GM18508 (cell line): ENCODE results near the gene CEP72.
"Not testable (repeated sequence)": the region's sequence is repeated elsewhere in the genome, so short reads cannot be mapped to it uniquely, and the experiment has no call there.

Experiments
- ATAC-seq: cut with Tn5 transposase; IDR thresholded peaks from one replicate; pipeline ENCODE4 v1.9.1; 2021; ENCODE audit warnings: moderate number of reproducible peaks; ENCODE audit not compliant: insufficient read depth, unreplicated experiment

Gene CEP72

DNA sequence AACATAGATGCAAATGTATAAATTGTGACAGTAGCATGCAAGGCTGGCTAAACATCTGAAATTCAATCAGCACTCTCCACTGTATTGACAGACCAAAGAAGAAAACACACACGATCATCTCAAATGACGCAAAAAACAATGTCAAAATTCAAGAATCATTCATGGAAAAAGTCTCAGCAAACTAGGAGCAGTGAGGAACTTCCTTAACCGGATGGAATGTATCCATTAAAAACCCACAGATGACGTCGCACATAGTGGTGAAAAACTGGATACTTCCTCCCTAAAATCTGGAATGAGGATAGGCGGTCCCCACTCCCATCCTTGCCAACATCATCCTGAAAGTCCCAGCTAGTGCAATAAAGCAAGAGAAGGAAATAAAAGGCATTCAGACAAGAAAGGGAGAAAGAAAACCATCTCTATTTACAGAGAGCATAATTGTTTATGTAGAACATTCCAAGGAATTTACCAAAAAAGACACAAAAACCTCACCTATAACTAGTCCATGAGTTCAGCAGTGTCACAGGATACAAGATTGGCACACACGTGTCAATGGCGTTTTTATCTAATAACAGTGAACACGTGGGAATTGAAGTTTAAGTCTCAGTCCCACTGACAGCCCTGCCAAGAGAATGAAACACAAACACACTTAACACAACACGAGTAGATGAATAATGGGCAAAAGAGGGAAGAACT is 14.1 kb upstream of the CEP72 start:
- no peak for ATAC-seq

DNA sequence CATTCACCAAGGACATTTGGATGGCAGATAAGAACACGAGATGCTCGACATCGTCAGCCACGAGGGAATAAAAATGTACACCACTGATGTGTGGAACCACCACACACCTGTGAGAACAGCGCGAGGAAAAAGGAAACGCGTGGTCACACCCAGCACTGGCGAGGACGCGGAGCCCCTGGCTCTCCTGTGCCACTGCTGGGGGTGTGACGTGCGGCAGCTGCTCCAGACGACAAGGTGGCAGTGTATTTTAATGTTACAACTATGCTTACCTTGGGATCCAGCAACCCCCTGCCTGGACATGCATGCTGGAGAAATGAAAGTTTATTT is 13.6 kb upstream of the CEP72 start:
- ATAC-seq: no peak

DNA sequence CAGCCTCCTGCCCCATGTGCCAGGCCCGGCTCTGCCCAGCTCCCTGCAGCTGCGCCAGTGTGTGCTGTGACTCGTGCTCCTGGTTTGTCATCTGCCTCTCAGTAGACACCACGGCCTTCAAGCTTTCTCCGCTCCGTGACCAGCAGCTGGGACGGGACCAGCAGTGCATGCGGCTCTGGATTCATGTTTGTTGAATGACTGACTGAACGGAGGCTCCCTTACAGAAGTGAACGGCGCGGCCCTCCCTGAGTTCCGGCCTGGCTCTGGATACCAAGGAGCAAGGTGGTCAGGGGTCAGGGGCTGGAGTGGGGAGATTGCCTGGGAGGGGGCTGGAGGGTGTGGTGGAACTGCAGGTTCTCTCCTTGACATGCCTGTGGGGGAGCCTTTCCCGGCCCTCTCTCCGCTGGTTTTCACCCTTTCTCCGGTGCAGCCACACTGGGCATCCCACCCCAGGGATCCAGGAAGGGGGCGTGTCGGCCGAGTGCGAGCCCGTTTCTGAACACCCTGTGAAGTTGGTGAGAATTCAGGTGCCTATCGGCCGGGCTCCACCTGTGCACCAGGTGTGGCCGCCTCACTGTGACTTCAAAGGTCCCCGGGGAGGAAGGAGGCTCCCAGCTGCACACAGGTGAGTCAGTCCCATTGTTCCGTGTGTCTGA is 11.1 kb upstream of the CEP72 start:
- no peak for ATAC-seq

DNA sequence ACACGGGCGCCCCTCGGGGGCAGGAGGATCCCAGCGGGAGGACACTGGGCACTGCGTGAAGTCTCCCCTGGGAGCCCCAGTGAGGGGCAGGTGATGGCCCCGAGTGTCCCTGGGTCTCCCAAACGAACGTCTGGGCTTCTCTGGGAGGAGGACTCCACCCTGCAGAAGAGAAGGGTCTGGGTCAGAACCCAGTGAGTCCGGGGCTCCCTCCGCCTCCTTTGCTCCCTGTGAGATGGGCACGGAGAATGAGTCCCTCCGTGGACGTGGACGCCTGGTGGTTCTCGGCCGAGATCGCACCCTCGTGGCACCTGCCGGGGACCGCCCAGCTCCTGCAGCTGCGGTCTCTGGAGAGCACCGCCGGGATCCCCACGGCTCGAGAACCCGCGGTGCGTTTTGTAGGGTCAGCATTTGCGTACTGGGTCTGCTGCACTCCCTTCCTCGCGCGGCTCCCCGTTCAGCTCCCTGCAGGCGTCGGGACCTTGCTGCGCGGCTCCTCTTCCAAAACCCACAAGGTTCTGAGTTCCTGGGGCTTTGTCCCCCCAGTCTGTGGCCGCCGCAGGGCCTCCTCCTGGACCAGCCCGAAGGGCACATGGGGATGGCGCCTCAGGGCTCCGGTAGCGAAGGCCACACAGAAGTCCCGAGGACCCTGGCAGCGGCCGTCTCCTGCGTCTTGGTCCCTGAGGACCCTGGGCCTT is 10.2 kb upstream of the CEP72 start:
- no peak for ATAC-seq

DNA sequence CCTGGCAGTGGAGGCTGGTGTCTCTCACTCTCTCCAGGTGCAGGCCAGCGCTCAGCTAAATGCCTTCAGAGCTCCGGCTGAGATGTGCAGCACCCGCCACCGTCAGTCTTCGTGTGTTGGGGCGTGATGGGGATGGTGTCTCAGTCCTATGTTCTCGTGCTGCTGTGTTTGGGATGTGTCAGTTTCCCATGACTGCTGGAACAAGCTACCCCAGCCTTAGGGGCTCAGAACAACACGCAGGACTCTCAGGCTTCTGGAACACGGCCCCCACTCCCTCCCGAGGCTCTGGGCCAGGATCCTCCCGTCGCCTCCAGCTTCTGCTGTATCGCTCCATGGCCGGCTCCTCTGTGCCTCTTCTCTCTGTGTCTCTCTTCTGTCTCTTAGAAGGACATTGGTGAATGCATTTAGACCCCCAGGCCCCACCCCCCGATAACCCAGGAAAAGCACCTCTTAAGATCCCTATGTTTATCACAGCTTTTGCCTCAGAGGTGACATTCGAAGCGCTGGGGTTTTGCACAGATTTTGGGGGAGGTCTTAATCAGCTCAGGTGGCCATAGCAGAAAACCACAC is 9.6 kb upstream of the CEP72 start:
- ATAC-seq: no peak

DNA sequence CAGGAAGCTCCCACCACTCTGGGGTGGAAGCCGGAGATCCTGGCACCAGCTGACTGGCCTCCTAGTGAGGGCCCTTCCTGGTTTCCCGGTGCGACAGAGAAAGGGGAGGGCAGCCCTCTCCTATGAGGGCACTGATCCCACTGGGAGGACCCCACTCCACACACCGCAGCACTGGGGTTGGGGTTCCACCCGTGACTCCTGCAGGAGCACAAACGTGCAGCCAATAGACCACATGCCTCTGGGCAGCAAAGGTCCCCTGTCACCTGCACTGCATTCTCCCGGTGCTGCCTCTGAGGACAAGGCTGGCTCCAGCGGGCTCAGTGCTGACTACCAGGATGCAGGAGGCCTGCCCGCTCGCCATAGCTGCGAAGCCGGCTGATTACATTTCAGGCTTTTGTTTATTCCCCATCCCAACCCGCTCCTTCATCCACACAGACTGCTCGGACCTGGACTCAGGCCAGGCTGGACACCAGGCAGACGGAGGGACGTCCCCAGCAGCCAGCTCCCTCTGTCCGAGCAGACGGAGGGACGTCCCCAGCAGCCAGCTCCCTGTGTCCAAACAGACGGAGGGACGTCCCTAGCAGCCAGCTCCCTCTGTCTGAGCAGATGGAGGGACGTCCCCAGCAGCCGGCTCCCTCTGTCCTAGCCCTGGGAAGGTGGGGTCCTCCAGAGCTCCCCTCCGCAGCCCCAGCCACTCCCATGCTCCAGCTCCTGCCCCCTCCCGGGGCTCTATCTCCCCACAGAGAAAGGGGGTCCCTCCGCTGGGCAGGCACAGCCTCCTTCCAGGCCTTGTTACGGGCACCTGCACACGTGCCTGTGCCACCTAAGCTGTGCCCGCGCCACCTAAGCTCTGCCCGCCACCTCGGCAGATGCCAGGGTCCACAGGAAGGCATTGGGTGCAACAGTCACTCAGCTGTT is 8.8 kb upstream of the CEP72 start:
- no peak for ATAC-seq

DNA sequence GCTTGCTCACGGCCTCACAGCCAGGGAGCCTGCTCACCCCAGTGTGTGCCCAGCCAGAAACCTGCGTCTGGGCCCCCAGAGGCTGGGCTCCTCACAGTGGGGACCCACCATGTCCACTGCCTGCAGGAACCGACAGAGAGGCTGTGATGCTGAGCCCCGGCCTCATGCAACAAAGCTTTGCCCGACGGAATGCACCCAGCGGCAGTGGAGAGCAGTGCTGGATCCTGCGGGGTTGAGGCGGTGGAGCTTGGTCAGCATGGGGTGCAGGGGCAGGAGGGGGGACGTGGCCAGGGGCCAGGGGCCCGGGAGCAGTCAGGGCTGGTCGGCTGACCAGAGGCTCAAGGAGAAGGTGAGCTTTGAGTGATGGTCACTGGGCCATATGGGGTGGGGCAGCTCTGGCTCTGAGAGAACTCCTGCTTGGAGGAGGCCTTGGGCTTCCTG is 7.7 kb upstream of the CEP72 start:
- no peak for ATAC-seq

DNA sequence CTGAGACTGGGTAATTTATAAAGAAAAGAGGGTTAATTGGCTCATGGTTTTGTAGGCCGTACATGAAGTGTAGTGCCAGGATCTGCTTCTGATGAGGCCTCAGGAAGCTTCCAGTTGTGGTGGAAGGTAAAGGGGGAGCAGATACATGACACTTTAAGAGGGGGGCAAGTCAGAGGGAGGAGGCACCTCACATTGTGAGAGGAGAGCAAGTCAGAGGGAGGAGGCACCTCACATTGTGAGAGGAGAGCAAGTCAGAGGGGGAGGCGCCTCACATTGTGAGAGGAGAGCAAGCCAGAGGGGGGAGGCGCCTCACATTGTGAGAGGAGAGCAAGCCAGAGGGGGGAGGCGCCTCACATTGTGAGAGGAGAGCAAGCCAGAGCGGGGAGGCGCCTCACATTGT is 7.0 kb upstream of the CEP72 start:
- not testable (repeated sequence) for ATAC-seq

DNA sequence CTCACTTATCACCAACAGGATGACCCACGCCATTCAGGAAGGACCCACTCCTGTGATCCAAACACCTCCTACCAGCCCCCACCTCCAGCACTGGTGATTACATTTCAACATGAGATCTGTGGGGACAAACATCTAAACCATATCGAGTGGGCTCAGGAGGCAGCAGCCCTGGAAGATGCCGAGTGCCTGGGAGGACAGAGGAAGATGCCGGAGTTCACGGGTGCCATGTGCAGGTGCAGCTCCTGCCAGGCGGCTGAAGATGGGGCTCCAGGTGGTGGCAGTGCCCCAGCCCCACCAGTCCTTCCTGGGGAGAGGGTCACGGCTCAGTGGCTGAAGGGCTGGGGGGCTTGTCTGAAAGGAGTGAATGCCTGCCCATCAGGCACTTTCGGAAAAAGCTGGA is 6.1 kb upstream of the CEP72 start:
- no peak for ATAC-seq

DNA sequence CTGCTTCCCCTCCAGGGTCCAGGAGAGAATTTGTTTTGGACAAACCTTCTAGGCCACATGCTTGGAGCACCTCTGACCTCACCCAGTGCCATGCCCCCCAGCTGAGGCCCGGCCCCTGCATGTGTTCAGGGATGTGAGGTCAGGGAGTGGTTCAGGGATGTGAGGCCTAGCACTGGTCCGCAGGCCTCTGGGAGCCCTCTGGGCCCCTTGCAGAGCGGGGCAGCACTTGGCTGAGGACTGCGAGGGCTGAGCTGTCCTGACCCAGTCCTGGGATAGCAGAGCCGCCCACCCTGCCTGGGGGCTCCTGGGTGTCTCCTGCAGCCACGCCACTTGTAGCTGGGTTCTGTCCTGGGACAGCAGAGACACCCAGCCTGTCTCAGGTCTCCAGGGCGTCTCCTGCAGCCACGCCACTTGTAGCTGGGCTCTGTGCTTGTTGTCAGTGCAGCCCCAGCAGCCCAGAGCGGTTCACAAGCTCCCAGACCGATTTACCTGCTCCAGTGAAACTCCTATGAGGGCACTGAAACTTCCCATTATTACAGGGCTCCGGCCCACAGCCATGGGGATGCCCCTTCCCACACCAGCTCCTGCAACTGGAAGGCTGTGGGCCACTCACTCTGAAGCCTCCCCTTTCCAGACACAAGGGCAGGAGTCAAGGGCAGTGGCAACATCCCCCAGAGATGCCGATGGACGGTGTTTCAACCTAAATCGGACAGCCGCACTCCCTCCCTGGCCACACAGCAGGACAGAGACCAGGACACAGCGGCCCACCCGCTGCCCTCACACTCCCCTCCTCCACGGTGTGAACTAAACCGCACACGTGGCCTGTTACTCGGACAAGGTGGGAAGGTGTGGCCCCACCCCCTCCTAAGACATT is 5.4 kb upstream of the CEP72 start:
- no peak for ATAC-seq

DNA sequence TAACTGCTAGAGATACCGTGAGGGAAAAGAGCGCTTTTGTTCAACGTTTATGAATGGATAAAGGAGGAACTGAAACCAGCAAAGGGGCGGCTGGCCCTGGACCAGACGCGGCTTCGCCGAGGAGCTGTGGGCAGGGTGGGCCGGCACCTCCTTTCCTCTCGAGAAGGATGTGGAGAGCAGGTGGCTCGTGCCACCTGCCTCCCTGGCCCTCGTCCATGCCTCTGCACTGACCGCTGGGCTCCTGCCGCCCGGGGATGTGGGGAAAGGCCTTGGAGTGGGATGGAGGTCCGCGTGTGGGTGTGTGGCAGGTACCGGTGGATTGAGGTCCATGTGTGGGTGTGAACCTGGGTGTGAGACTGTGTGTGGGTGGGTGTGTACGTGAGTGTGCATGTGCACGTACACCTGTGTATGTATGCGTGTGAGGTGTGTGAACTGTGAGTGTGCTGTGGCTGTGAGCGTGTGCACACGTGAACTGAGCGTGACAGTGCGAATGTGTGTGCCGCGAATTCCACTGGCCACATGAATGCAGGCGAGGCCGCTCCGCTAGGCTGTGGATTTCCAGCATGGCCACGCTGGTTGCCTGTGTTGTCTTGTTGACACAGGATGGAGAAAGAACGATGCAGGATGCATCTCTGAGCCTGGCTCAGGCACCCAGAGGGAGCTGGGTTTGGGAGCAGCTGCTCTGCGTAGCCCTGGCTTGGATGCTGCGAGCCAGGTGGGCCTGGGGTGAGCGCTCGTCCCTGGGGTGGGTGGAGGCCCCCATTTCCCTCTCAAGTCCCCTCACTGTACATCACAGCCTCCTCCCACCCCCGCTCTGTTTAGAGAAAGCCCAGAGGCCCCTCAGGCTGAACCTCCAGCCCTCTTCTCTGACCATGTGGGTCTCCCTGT is 4.4 kb upstream of the CEP72 start:
- no peak for ATAC-seq

DNA sequence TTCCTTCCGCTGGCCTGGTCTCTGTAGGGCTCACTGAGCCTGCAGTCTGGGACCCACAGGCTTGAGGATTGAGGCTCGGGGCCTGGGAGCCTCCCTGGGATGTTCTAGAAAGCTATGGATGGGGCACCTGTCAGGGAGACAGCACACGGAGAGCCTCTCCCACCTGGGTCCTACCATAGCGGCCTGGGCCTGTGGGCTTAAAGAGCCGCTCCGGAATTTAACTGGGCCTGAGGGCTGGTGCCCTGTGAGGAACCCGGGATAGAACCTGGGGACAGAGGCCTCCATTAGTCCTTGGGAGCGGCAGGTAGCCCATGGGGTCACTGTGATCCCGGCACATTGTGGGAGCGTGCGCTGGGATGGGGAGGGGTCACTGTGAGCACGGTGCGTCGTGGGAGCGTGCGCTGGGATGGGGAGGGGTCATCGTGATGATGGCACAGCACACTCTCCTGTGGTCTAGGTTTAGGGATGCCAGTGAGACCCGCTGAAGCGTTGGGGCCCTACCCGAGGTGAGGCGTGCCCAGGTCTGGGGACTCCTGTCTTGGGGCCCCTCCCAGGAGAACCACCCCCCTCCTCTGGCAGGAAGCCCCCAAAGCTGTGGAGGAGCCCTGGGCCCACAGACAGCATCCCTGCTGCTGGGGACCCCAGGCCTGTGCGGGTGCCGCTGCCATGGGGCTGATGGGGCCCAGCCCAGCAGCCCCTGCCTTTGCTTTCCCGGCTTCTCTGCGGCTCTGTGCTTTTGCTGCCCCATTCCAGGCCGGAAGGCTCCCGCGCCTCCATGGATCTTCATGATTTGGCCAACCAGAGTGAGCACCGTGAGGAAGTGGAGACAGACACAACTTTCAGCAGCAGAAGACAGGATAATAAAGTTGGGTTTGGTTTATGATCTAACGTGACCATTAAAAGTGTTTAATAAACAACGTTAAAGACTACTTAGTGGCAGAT is 3.4 kb upstream of the CEP72 start:
- no peak for ATAC-seq

DNA sequence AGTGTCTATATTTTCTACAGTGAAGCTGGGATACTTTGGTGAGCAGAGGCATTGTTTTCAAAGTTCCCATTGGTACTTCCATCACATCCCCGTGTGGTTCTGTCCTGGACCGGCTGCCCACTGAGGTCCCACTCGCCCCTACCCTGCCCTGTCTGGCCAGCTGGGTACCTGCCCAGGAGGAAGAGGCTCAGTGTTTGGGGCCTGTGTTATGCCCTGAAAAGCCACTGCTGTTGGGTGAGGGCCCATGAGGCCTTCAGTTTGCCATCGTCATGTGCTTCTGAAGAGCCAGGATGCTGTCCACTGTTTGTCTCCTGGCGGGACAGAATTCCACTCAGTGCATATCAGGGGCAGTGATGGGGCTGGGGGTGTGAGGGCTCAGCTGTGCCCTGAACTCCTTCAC is 2.6 kb upstream of the CEP72 start:
- ATAC-seq: no peak

DNA sequence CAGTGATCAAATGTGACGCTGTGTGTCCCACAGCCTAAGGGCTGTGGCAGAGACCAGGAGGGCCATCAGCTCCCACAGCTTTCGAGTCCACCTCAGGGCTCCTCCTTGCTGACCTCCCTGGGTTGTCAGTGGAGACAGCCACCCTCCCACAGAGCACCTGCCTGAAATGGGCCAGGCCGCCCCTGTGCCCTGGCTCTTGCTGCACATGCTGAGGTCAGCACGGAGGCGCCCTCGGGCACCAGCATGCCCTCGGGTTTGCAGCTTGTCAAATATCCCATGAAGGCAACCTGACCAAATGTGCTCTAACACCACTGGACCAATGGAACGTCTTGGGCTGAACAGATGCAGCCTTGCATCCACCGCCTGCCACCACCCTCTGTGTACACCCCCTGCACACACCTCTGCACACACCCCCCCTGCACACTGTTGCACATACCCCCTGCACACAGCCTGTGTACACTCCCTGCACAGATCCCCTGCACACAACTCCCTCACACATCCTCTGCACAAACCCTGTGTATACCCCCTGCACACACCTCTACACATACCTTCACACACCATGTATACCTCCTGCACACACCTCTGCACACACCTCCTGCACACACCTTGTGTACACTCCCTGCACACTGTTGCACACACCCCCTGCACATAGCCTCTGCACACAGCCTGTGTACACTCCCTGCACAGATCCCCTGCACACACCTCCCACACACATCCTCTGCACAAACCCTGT is 2.0 kb upstream of the CEP72 start:
- ATAC-seq: no peak

DNA sequence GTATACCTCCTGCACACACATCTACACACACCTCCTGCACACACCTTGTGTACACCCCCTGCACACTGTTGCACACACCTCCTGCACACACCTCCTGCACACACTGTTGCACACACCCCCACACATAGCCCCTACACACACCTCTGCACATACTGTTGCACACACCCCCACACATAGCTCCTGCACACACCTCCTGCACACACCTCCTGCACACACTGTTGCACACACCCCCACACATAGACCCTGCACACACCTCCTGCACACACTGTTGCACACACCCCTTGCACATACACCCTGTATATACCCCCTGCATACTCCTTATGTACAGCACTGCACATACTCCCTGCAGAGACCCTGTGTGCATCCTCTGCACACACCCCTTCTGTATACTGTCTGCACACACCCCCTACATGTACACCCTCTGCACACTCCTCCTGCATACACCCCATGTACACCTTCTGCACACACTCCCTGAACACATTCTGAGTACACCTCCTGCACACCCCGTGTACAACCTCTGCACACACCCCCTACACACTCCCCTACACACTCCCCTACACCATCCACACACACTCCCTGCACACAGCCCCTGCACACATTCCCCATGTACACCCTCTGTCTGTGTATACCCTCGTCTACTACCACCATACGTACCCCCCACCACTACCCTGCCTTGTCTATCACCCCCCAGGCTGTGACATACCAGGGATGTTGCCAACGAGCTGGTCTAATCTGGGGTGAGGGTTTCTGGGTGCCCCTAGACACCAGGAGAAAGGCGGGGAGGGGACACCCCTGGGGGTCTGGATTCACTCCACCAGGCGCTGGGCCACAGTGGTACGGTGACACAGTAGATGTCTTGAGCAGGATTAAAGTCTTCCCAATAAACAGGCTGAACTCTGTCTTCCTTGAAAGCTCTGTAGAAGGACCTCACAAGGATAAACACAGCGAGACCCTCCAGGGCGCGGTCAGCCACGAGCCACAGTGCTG is 1.1 kb upstream of the CEP72 start:
- ATAC-seq: no peak
